PC-9 (cell line): ENCODE measurements around the gene SMIM20. TPM values are rescaled to one million over a fixed set of nuclear protein-coding genes. Genes with fewer than 3 reads are reported as not detected.

Experiments
- BruUV-seq: library from RNA; stranded (reverse); fragments of 400-500 nt; replicated peaks from 2 replicates; lab custom pipeline; 2021; lab: Mats Ljungman, UMichigan
- CTCF ChIA-PET: fragments of 300-600 bp; sonication (Branson Sonifier 250); formaldehyde crosslinking; loops from one replicate; lab custom pipeline; 2022; ENCODE audit warnings: antibody characterized with exemption; lab: Charles Lee
- POLR2A ChIA-PET: fragments of 300-600 bp; sonication (Branson Sonifier 250); formaldehyde crosslinking; loops from one replicate; lab custom pipeline; 2022; ENCODE audit warnings: antibody characterized with exemption; ENCODE audit not compliant: unreplicated experiment; lab: Charles Lee
- DNase-seq, 2 experiments: peaks; one replicate each; pipeline versions ENCODE4 v3.0.0 to v3.0.0-alpha.2; 2015 to 2022; ENCODE audit warnings: mixed read lengths in 1 of 2
- H2AFZ ChIP-seq: fragments of 200-600 bp; sonication (generic); 2 replicates; pipeline ENCODE4 v1.8.1; 2017; ENCODE audit warnings: antibody characterized with exemption
- H3F3A ChIP-seq: fragments of 200-600 bp; sonication (generic); 2 replicates; pipeline ENCODE4 v1.8.1; 2017; ENCODE audit warnings: antibody characterized with exemption, mild to moderate bottlenecking, low read depth; ENCODE audit not compliant: insufficient read depth
- H3K27ac ChIP-seq: fragments of 200-600 bp; sonication (generic); 2 replicates; pipeline ENCODE4 v1.6.1; 2016; ENCODE audit warnings: mixed run types
- H3K27me3 ChIP-seq: fragments of 200-600 bp; sonication (generic); 2 replicates; pipeline ENCODE4 v1.6.1; 2016; ENCODE audit warnings: low read depth, mixed run types; ENCODE audit not compliant: insufficient read depth
- H3K36me3 ChIP-seq: fragments of 200-600 bp; sonication (generic); 2 replicates; pipeline ENCODE4 v1.6.1; 2016; ENCODE audit warnings: low read depth, mixed run types
- H3K4me1 ChIP-seq: fragments of 200-600 bp; sonication (generic); replicated peaks from 2 replicates; pipeline ENCODE4 v1.6.1; 2016; ENCODE audit warnings: mixed run types; ENCODE audit not compliant: insufficient read depth
- H3K4me2 ChIP-seq: fragments of 200-600 bp; sonication (generic); 2 replicates; pipeline ENCODE4 v1.6.1; 2017; ENCODE audit warnings: mixed run types
- H3K4me3 ChIP-seq: fragments of 200-600 bp; sonication (generic); 2 replicates; pipeline ENCODE4 v1.6.1; 2016; ENCODE audit warnings: mixed run types
- H3K79me2 ChIP-seq: fragments of 200-600 bp; sonication (generic); 2 replicates; pipeline ENCODE4 v1.6.1; 2017; ENCODE audit warnings: low read depth, mixed run types
- H3K9me2 ChIP-seq: fragments of 200-600 bp; sonication (generic); 2 replicates; pipeline ENCODE4 v1.8.1; 2017; ENCODE audit warnings: mild to moderate bottlenecking; ENCODE audit not compliant: insufficient read depth
- H3K9me3 ChIP-seq: fragments of 200-600 bp; sonication (generic); 2 replicates; pipeline ENCODE4 v1.8.1; 2016; ENCODE audit warnings: low read depth; ENCODE audit not compliant: insufficient read depth
- H4K20me1 ChIP-seq: fragments of 200-600 bp; sonication (generic); 2 replicates; pipeline ENCODE4 v1.8.1; 2017; ENCODE audit not compliant: insufficient read depth
- CTCF ChIP-seq: fragments of 200-600 bp; sonication (generic); conservative IDR thresholded peaks from 2 replicates; pipeline ENCODE4 v1.6.1; 2017; ENCODE audit warnings: mixed run types, antibody characterized with exemption, mild to moderate bottlenecking, moderate library complexity
- EZH2 ChIP-seq: fragments of 200-600 bp; sonication (generic); IDR thresholded peaks from 2 replicates; pipeline ENCODE4 v1.8.0; 2017; ENCODE audit warnings: antibody characterized with exemption, low read depth
- intact Hi-C: fragments of 100-400 bp; cut with micrococcal nuclease; formaldehyde crosslinking; loops from one replicate; pipeline ENCODE4 v1.10.0; 2022; ENCODE audit not compliant: unreplicated experiment
- total RNA-seq: library from RNA; stranded (reverse); gene quantifications from 2 replicates; pipeline ENCODE4 v1.2.3, GENCODE V29; 2021

The SMIM20 gene
- total RNA-seq, 1 experiment from 2014 or later, result 44.2 TPM

GRCh38 chr4:25962393-25962792 lies 48.4 kb downstream of the SMIM20 start:
- no peak overlapping the region for H3K4me3 ChIP-seq
- H3K9me2 ChIP-seq, result no peaks in the 10 kb centered on the region
- no peaks in the 10 kb centered on the region for H3K36me3 ChIP-seq
- no peak overlapping the region for H2AFZ ChIP-seq
- no peaks in the 10 kb centered on the region for H3K4me1 ChIP-seq
- no TSS peak for BruUV-seq
- intact Hi-C loops, result no loop called here
- H3K79me2 ChIP-seq, result no peaks in the 10 kb centered on the region
- CTCF ChIA-PET, result no interaction called here
- TF ChIP-seq EZH2 (no peak), CTCF (no peak)
- no peak overlapping the region for H3K27ac ChIP-seq
- no peaks in the 10 kb centered on the region for H3K27me3 ChIP-seq
- no peaks in the 10 kb centered on the region for H4K20me1 ChIP-seq
- H3K4me2 ChIP-seq, result no peak overlapping the region
- no peaks in the 10 kb centered on the region for H3F3A ChIP-seq
- DNase-seq, result no peak
- POLR2A ChIA-PET, result no interaction called here
- H3K9me3 ChIP-seq, result no peaks in the 10 kb centered on the region

- Histone ChIP-seq H3K9me2 (no peaks in the 10 kb centered on the region), H2AFZ (no peak overlapping the region), H3K9me3 (no peaks in the 10 kb centered on the region), H3F3A (no peaks in the 10 kb centered on the region), H3K27me3 (no peaks in the 10 kb centered on the region), H3K79me2 (no peaks in the 10 kb centered on the region), H3K4me2 (no peak overlapping the region), H3K27ac (no peak overlapping the region), H3K36me3 (no peaks in the 10 kb centered on the region), H3K4me1 (no peaks in the 10 kb centered on the region), H3K4me3 (no peak overlapping the region), H4K20me1 (no peaks in the 10 kb centered on the region)
- no TSS peak for BruUV-seq
- DNase-seq, result no peak
- intact Hi-C loops, result no loop called here
- ChIA-PET CTCF (no interaction called here), POLR2A (no interaction called here)
- TF ChIP-seq EZH2, result no peak
- TF ChIP-seq CTCF, result no peak
Observed at GRCh38 chr4:25965629-25966028, 51.6 kb downstream of the SMIM20 start.

- no peak for DNase-seq
- TF ChIP-seq CTCF (no peak), EZH2 (no peak)
- no peaks in the 10 kb centered on the region for H3K27me3 ChIP-seq
- no peaks in the 10 kb centered on the region for H3K36me3 ChIP-seq
- H3K79me2 ChIP-seq, result no peaks in the 10 kb centered on the region
- ChIA-PET CTCF (no interaction called here), POLR2A (no interaction called here)
- H3K9me3 ChIP-seq, result no peaks in the 10 kb centered on the region
- H3K4me3 ChIP-seq, result no peak overlapping the region
- no peaks in the 10 kb centered on the region for H3K9me2 ChIP-seq
- intact Hi-C loops, result no loop called here
- H4K20me1 ChIP-seq, result no peaks in the 10 kb centered on the region
- no peaks in the 10 kb centered on the region for H3K4me1 ChIP-seq
- BruUV-seq, result no TSS peak
- no peak overlapping the region for H2AFZ ChIP-seq
- no peaks in the 10 kb centered on the region for H3F3A ChIP-seq
- no peak overlapping the region for H3K27ac ChIP-seq
- H3K4me2 ChIP-seq, result no peak overlapping the region
Observed at GRCh38 chr4:25966171-25966570, 52.2 kb downstream of the SMIM20 start.
